HEK293 (cell line): ENCODE measurements around the gene RSPH9.

Experiments
- CTCF ChIA-PET: fragments of 350-600 bp; formaldehyde crosslinking; extraction: SDS; loops from one replicate; lab custom pipeline; 2021; ENCODE audit warnings: antibody characterized with exemption; lab: Yijun Ruan, JAX
- POLR2A ChIA-PET: fragments of 300-600 bp; formaldehyde crosslinking; extraction: SDS; loops from one replicate; lab custom pipeline; 2020; ENCODE audit warnings: antibody characterized with exemption, inconsistent platforms; lab: Yijun Ruan, JAX
- H3K27ac ChIP-seq: fragments of 200-500 bp; sonication (Bioruptor generic); 2 replicates; pipeline ENCODE4 v1.5.1; 2014; ENCODE audit warnings: low read depth, low read length, control low read depth, inconsistent platforms; ENCODE audit errors: extremely low read depth
- H3K36me3 ChIP-seq, 2 experiments: fragments of 200-500 bp in 1 of 2; sonication (Bioruptor generic) in 1 of 2; 1 replicate in 1 of 2; 2 replicates in 1 of 2; pipeline ENCODE4 v1.5.1; 2014 to 2017; ENCODE audit warnings: inconsistent platforms in 2 of 2, low read length in 2 of 2; ENCODE audit not compliant: control insufficient read depth in 2 of 2, insufficient read depth in 1 of 2
- H3K4me1 ChIP-seq: fragments of 200-500 bp; sonication (Bioruptor generic); 2 replicates; pipeline ENCODE4 v1.5.1; 2014; ENCODE audit warnings: mild to moderate bottlenecking, low read length, inconsistent platforms; ENCODE audit not compliant: control insufficient read depth, insufficient read depth
- H3K4me3 ChIP-seq: 2 replicates; pipeline ENCODE4 v1.5.1; 2011; ENCODE audit warnings: low read depth, mild to moderate bottlenecking, control low read depth, low read length, moderate library complexity
- H3K9me3 ChIP-seq: fragments of 200-500 bp; sonication (Bioruptor generic); 2 replicates; pipeline ENCODE4 v1.5.1; 2014; ENCODE audit warnings: low read depth, low read length, inconsistent platforms; ENCODE audit not compliant: control insufficient read depth, insufficient read depth
- EGR2 ChIP-seq: fragments of 450-650 bp; formaldehyde crosslinking; IDR thresholded peaks from 2 replicates; pipeline ENCODE4 v1.5.1; 2016; ENCODE audit warnings: low read depth, missing biosample characterization, missing genetic modification characterization
- PRDM4 ChIP-seq: fragments of 450-650 bp; formaldehyde crosslinking; IDR thresholded peaks from 2 replicates; pipeline ENCODE4 v1.5.1; 2017; ENCODE audit warnings: missing biosample characterization, missing genetic modification characterization
- ZBTB17 ChIP-seq: fragments of 450-650 bp; formaldehyde crosslinking; IDR thresholded peaks from 2 replicates; pipeline ENCODE4 v1.5.1; 2016; ENCODE audit warnings: missing biosample characterization, missing genetic modification characterization
- ZFHX2 ChIP-seq: fragments of 450-650 bp; formaldehyde crosslinking; conservative IDR thresholded peaks from 2 replicates; pipeline ENCODE4 v1.5.1; 2016; ENCODE audit warnings: missing biosample characterization, missing genetic modification characterization
- ZNF394 ChIP-seq: fragments of 450-650 bp; formaldehyde crosslinking; IDR thresholded peaks from 2 replicates; pipeline ENCODE4 v1.5.1; 2016; ENCODE audit warnings: missing biosample characterization, missing genetic modification characterization, mild to moderate bottlenecking, moderate library complexity, borderline replicate concordance
- ZNF585B ChIP-seq: fragments of 450-650 bp; formaldehyde crosslinking; IDR thresholded peaks from 2 replicates; pipeline ENCODE4 v1.5.1; 2016; ENCODE audit warnings: missing biosample characterization, missing genetic modification characterization
- ZNF629 ChIP-seq: fragments of 450-650 bp; formaldehyde crosslinking; IDR thresholded peaks from 2 replicates; pipeline ENCODE4 v1.5.1; 2017; ENCODE audit warnings: missing biosample characterization, missing genetic modification characterization
- ZNF639 ChIP-seq: fragments of 450-650 bp; formaldehyde crosslinking; IDR thresholded peaks from 2 replicates; pipeline ENCODE4 v1.5.1; 2016; ENCODE audit warnings: missing biosample characterization, missing genetic modification characterization

The RSPH9 gene

GRCh38 chr6:43718387-43719105 lies 73.7 kb downstream of the RSPH9 start:
- POLR2A ChIA-PET: no interaction called here
- TF ChIP-seq ZNF394 (tag by site-specific recombination) (no peak), ZNF639 (tag by site-specific recombination) (no peak), ZNF585B (tag by site-specific recombination) (peak; percentile 56), EGR2 (peak; percentile 38; the same call in 1 of the 2 replicates), ZFHX2 (tag by site-specific recombination) (peak; percentile 53)

GRCh38 chr6:43719511-43719910 lies 74.7 kb downstream of the RSPH9 start:
- H3K9me3 ChIP-seq: no peaks in the 10 kb centered on the region
- POLR2A ChIA-PET: no interaction called here
- CTCF ChIA-PET: interaction anchor here (0.9 to 6.1 kb wide), 4 partner anchors 50 to 355 kb away, joined by 3 to 67 read pairs (median 6); partner anchors contain the start of gene VEGFA
- no peaks in the 10 kb centered on the region for H3K36me3 ChIP-seq
- H3K27ac ChIP-seq: no peak overlapping the region
- TF ChIP-seq ZBTB17 (tag by site-specific recombination) (no peak), EGR2 (peak; percentile 36; the same call in 1 of the 2 replicates), ZFHX2 (tag by site-specific recombination) (peak; percentile 26), ZNF629 (tag by site-specific recombination) (no peak)
- TF ChIP-seq, all 188 proteins: peak for 2
- no peak overlapping the region for H3K4me3 ChIP-seq
- H3K4me1 ChIP-seq: peaks cover under 1% of the 10 kb centered on the region; the same call in 1 of the 2 replicates

More at GRCh38 chr6:43718387-43719105, 73.7 kb downstream of the RSPH9 start:
- no peaks in the 10 kb centered on the region for H3K4me1 ChIP-seq
- H3K4me3 ChIP-seq: no peak overlapping the region
- no peaks in the 10 kb centered on the region for H3K9me3 ChIP-seq
- H3K36me3 ChIP-seq: no peaks in the 10 kb centered on the region
- CTCF ChIA-PET: interaction anchor here (0.9 to 2.4 kb wide), 4 partner anchors 50 to 356 kb away, joined by 3 to 7 read pairs (median 4); partner anchors contain the start of gene VEGFA
- no peak overlapping the region for H3K27ac ChIP-seq

GRCh38 chr6:43720999-43721398 lies 76.2 kb downstream of the RSPH9 start:
- CTCF ChIA-PET: interaction anchor here (0.6 to 6.1 kb wide), 8 partner anchors 14 to 436 kb away, joined by 3 to 67 read pairs (median 6); partner anchors contain the start of gene VEGFA
- POLR2A ChIA-PET: interaction anchor here (0.7 kb wide), 1 partner anchor 18 kb away, joined by 4 read pairs; no protein-coding TSS in a partner anchor
- no peak for TF ChIP-seq PRDM4 (tag by site-specific recombination)
- TF ChIP-seq, all 188 proteins: peak for 0
- Histone ChIP-seq H3K36me3 (no peaks in the 10 kb centered on the region), H3K4me1 (peaks cover 10% of the 10 kb centered on the region), H3K27ac (no peak overlapping the region), H3K9me3 (no peaks in the 10 kb centered on the region), H3K4me3 (no peak overlapping the region)
